Heart left ventricle (tissue), 13 donors: ENCODE results near the gene HLCS.

Source experiments
- POLR2A ChIP-seq, 2 donors: fragments of 450-650 bp; IDR thresholded peaks; one replicate each; pipeline ENCODE4 v1.6.1; 2017; ENCODE audit warnings: antibody characterized with exemption in 2 of 2, mild to moderate bottlenecking in 2 of 2, moderate library complexity in 2 of 2
- TF ChIP-seq, protein P1 (sequence below), 12 donors: fragments of 200-600 bp; sonication (generic) in 4 of 12; IDR thresholded peaks; one replicate each; pipeline versions ENCODE4 v1.5.0 to v1.8.0; 2018 to 2022; ENCODE audit warnings: antibody characterized with exemption in 12 of 12, mild to moderate bottlenecking in 5 of 12
- donor health status: ischemic (EF 13 %, LVEDD 7.1; RV severe dilation, severe dysfunction).
- donor health status: DM: no; HTN: yes; CAD: no.
- donor health status: DM: no; HTN: no; CAD: no.
- donor health status: ischemic (EF 25% LVEDD 6.9; RV normal size, moderate dysfunction).
- donor health status: ischemic (EF 25% LVEDD 5.7; RV mildly dilated, moderate dysfunction).
- donor health status: ischemic (EF 35%, LVEDD 5.7; RV mildly dilated, moderate dysfunction).
- donor health status: nonischemic (EF 11% LVEDD 7.7; RV severe dilation, severe dysfunction).
- donor health status: DM: yes; HTN: yes; CAD: no.
- donor health status: PGD.
- donor health status: ischemic (EF 29% LVEDD 5.4; RV normal size, mild dysfunction).
- donor health status: nonischemic (EF 23%, LVEDD 6.1; RV moderate dilation, normal function).

DNA sequence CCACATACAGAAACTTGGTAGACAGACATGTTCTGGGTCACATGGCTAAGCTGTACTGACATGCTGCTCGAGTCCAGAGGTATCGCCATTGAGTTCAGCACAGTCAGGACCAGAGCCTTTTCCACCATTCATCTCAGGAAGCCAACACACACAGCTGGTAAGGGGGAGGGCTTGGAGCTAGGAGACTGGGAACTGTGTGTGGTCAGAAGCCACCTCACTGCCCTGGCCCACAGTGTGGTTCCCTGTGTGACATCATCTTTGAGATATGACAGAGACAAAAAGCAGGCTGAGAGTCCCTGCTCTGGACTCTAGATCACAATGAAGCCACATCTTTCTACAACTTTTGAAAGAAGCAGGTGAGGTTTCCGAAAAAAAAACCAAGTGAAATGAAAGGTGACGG, 160.4 kb downstream of the HLCS start:
- TF ChIP-seq, protein P1, sequence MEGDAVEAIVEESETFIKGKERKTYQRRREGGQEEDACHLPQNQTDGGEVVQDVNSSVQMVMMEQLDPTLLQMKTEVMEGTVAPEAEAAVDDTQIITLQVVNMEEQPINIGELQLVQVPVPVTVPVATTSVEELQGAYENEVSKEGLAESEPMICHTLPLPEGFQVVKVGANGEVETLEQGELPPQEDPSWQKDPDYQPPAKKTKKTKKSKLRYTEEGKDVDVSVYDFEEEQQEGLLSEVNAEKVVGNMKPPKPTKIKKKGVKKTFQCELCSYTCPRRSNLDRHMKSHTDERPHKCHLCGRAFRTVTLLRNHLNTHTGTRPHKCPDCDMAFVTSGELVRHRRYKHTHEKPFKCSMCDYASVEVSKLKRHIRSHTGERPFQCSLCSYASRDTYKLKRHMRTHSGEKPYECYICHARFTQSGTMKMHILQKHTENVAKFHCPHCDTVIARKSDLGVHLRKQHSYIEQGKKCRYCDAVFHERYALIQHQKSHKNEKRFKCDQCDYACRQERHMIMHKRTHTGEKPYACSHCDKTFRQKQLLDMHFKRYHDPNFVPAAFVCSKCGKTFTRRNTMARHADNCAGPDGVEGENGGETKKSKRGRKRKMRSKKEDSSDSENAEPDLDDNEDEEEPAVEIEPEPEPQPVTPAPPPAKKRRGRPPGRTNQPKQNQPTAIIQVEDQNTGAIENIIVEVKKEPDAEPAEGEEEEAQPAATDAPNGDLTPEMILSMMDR (IDR thresholded peaks at IDR 0.05): no peak
- TF ChIP-seq POLR2A (IDR thresholded peaks at IDR 0.05): no peak
